Neural cell (in vitro differentiated cells): ENCODE data around the gene LMF2.

Source experiments
- CTCF ChIP-seq: fragments of 450-650 bp; IDR thresholded peaks from 2 replicates; pipeline ENCODE4 v1.5.1; 2014; ENCODE audit warnings: antibody characterized with exemption, mild to moderate bottlenecking, moderate library complexity; ENCODE audit not compliant: poor library complexity, severe bottlenecking
- EP300 ChIP-seq: fragments of 450-650 bp; conservative IDR thresholded peaks from 2 replicates; pipeline ENCODE4 v1.6.1; 2014; ENCODE audit warnings: antibody characterized with exemption, mild to moderate bottlenecking, moderate library complexity; ENCODE audit not compliant: poor library complexity, severe bottlenecking
- EZH2 ChIP-seq: fragments of 200-600, 300-800 bp; shearing (Covaris generic), sonication (generic); IDR thresholded peaks from 2 replicates; pipeline ENCODE4 v1.6.1; 2014; ENCODE audit warnings: antibody characterized with exemption, low read length, borderline replicate concordance, mild to moderate bottlenecking; ENCODE audit not compliant: insufficient read depth, poor library complexity, severe bottlenecking
- REST ChIP-seq: IDR thresholded peaks from 2 replicates; pipeline ENCODE4 v1.6.1; 2012; ENCODE audit warnings: borderline replicate concordance

GRCh38 chr22:50463188-50463900 is 44.2 kb downstream of the LMF2 start:
- TF ChIP-seq CTCF (no peak), EP300 (no peak), EZH2 (no peak), REST (no peak)
